Body of pancreas (tissue), 4 donors: Measurements from ENCODE around the gene LPIN3.

Experiments
- CTCF ChIP-seq, 7 experiments: fragments of 450-650 bp in 4 of 7; fragments of 200-600 bp in 3 of 7; sonication (generic) in 3 of 7; IDR thresholded peaks; one replicate each; pipeline ENCODE4 v1.5.1; 2016 to 2019; ENCODE audit warnings: antibody characterized with exemption in 7 of 7
- POLR2A ChIP-seq, 3 donors: fragments of 450-650 bp; IDR thresholded peaks; one replicate each; pipeline ENCODE4 v1.6.1; 2016; ENCODE audit warnings: antibody characterized with exemption in 3 of 3, mild to moderate bottlenecking in 2 of 3

GRCh38 chr20:41342474-41343464 is 2.1 kb downstream of the LPIN3 start:
- no peak for TF ChIP-seq CTCF (IDR thresholded peaks at IDR 0.05)
- no peak for TF ChIP-seq POLR2A (IDR thresholded peaks at IDR 0.05)
